K562 (cell line): ENCODE data around the gene SLC25A26. TPM values are rescaled to one million over a fixed set of nuclear protein-coding genes. Genes with fewer than 3 reads are reported as not detected.

ENCODE experiments used
- CTCF ChIP-seq, 3 experiments: IDR thresholded peaks in 2 of 3; conservative IDR thresholded peaks in 1 of 3; 2 replicates each; pipeline ENCODE4 v1.5.1; 2011 to 2012; ENCODE audit warnings: low read length in 3 of 3, mild to moderate bottlenecking in 3 of 3, control low read depth in 2 of 3, improper control_type of control experiment in 1 of 3, inconsistent platforms in 1 of 3, low read depth in 1 of 3, mixed read lengths in 1 of 3, moderate library complexity in 1 of 3; ENCODE audit not compliant: insufficient read depth in 2 of 3
- DEAF1 ChIP-seq: fragments of 450-650 bp; formaldehyde crosslinking; IDR thresholded peaks from 2 replicates; pipeline ENCODE4 v1.4.0; 2020; ENCODE audit warnings: mild to moderate bottlenecking, moderate library complexity
- REST ChIP-seq, 2 experiments: fragments of 450-650 bp; formaldehyde crosslinking in 1 of 2; IDR thresholded peaks; 2 replicates each; pipeline versions ENCODE4 v1.4.0 to v1.6.1; 2014 to 2020; ENCODE audit warnings: mild to moderate bottlenecking in 2 of 2, borderline replicate concordance in 1 of 2, low read depth in 1 of 2
- SP1 ChIP-seq: sonication (generic); formaldehyde crosslinking; IDR thresholded peaks from 2 replicates; pipeline ENCODE4 v1.8.1; 2022; ENCODE audit warnings: mild to moderate bottlenecking, missing genetic modification reagents
- THAP12 ChIP-seq: fragments of 250-450 bp; sonication (Bioruptor Pico); IDR thresholded peaks from 2 replicates; pipeline ENCODE4 v1.9.0; 2021; ENCODE audit warnings: mild to moderate bottlenecking, inconsistent platforms
- ZMIZ1 ChIP-seq, 2 experiments: fragments of 150-350 bp in 1 of 2; IDR thresholded peaks; 2 replicates each; pipeline ENCODE4 v1.6.1; 2012 to 2016; ENCODE audit warnings: low read depth in 2 of 2, low read length in 2 of 2, mild to moderate bottlenecking in 1 of 2, moderate library complexity in 1 of 2
- polyA plus RNA-seq, 8 experiments: library from polyadenylated mRNA; depleted of rRNA in 4 of 8; stranded (reverse) in 5 of 8; unstranded in 3 of 8; fragments of >200 nt; fragmentation: Nextera tagmentation in 2 of 8; fragmentation: Illumina TruSeq in 1 of 8; extraction: Ambion mirVana in 2 of 8; extraction: Trizol in 1 of 8; gene quantifications; 2 replicates each; pipeline versions ENCODE4 v1.2.1 to v1.2.3, GENCODE V29; 2011 to 2014; ENCODE audit warnings: inconsistent platforms in 1 of 8, missing spikeins in 1 of 8
- total RNA-seq, 7 experiments: library from RNA; depleted of rRNA in 6 of 7; stranded (reverse); fragments of >200 nt in 6 of 7; fragmentation: Illumina TruSeq in 2 of 7; extraction: Trizol in 2 of 7; gene quantifications; 2 replicates each; pipeline versions ENCODE4 v1.2.1 to v1.2.3, GENCODE V29; 2011 to 2021; ENCODE audit warnings: low replicate concordance in 1 of 7

SLC25A26 gene
- total and polyA plus RNA-seq, 9 of the 15 experiments (the other 6 are each of a cell fraction or from before 2014, with no cell fraction given): 7.2 to 29.1 (median 12.6) TPM

- peak; percentile 36; the same call in 1 of the 2 replicates for TF ChIP-seq DEAF1
- TF ChIP-seq ZMIZ1 (IDR thresholded peaks at IDR 0.05; ENCODE audit: low read depth in 2 of 2, low read length in 2 of 2): no peak
- no peak for TF ChIP-seq SP1 (CRISPR knock-in tag)
- no peak for TF ChIP-seq THAP12
- peak; percentile 72 to 76 (median 74) for TF ChIP-seq CTCF (IDR thresholded peaks at IDR 0.05 in 2 of 3, conservative IDR thresholded peaks at IDR 0.05 in 1 of 3; ENCODE audit: insufficient read depth in 2 of 3, low read depth in 1 of 3, low read length in 3 of 3)
- TF ChIP-seq REST (IDR thresholded peaks at IDR 0.05; ENCODE audit: borderline replicate concordance): peak; percentile 73
- TF ChIP-seq REST (CRISPR knock-in tag; IDR thresholded peaks at IDR 0.05; ENCODE audit: low read depth): no peak
These were observed 186.9 kb downstream of the SLC25A26 start (continued) for GRCh38 chr3:66407611-66408218.
